Measurements from ENCODE around the gene LRBA. TPM values are rescaled to one million over a fixed set of nuclear protein-coding genes. Genes with fewer than 3 reads are reported as not detected.

LRBA gene
- total and polyA plus RNA-seq, 4 donors: 11.8 to 149 (median 34.2) TPM

GRCh38 chr4:150224896-150225591, 790.0 kb downstream of the LRBA start:
- Histone ChIP-seq H3K36me3 (ENCODE audit: control insufficient read depth in 4 of 4, insufficient read depth in 4 of 4, low read length in 4 of 4) (peaks cover 0 to 1% (median 0%) of the 10 kb centered on the region in 4 donors), H3K4me1 (ENCODE audit: control insufficient read depth in 5 of 5, insufficient read depth in 5 of 5, low read length in 5 of 5) (peaks cover 0 to 10% (median 6%) of the 10 kb centered on the region in 5 donors), H3K27ac (ENCODE audit: low read depth in 1 of 2, low read length in 1 of 2) (no peak overlapping the region), H3K9ac (ENCODE audit: insufficient read depth in 1 of 2, low read length in 2 of 2) (no peak overlapping the region), H3K9me3 (ENCODE audit: control insufficient read depth in 4 of 4, insufficient read depth in 3 of 4, low read length in 3 of 4) (no peaks in the 10 kb centered on the region), H3K27me3 (ENCODE audit: control insufficient read depth in 3 of 3, insufficient read depth in 3 of 3, low read length in 2 of 3) (no peaks in the 10 kb centered on the region), H3K4me3 (no peak overlapping the region)
- no peak for TF ChIP-seq CTCF (IDR thresholded peaks at IDR 0.05; ENCODE audit: control extremely low read depth, extremely low read depth)
- 75 to 90% methylated on average over 6 of the region's 6 CpGs for WGBS, 2 donors
- DNase-seq: no peak
- ATAC-seq (ENCODE audit: insufficient read depth, low FRiP score): no peak

GRCh38 chr4:150219841-150220240, 795.2 kb downstream of the LRBA start:
- H3K4me1 ChIP-seq (ENCODE audit: control insufficient read depth in 5 of 5, insufficient read depth in 5 of 5, low read length in 5 of 5): peaks cover 0 to 10% (median under 1%) of the 10 kb centered on the region in 5 donors
- no peaks in the 10 kb centered on the region for H3K27me3 ChIP-seq (ENCODE audit: control insufficient read depth in 3 of 3, insufficient read depth in 3 of 3, low read length in 2 of 3)
- H3K27ac ChIP-seq (ENCODE audit: low read depth in 1 of 2, low read length in 1 of 2): no peak overlapping the region
- H3K9ac ChIP-seq (ENCODE audit: insufficient read depth in 1 of 2, low read length in 2 of 2): no peak overlapping the region
- no peak for DNase-seq
- TF ChIP-seq CTCF (IDR thresholded peaks at IDR 0.05; ENCODE audit: control extremely low read depth, extremely low read depth): no peak
- no peaks in the 10 kb centered on the region for H3K9me3 ChIP-seq (ENCODE audit: control insufficient read depth in 4 of 4, insufficient read depth in 3 of 4, low read length in 3 of 4)
- 70 to 86% methylated on average over 4 of the region's 4 CpGs for WGBS, 2 donors
- H3K36me3 ChIP-seq (ENCODE audit: control insufficient read depth in 4 of 4, insufficient read depth in 4 of 4, low read length in 4 of 4): no peaks in the 10 kb centered on the region
- H3K4me3 ChIP-seq: no peak overlapping the region
- ATAC-seq (ENCODE audit: insufficient read depth, low FRiP score): no peak

GRCh38 chr4:150218447-150218846, 796.6 kb downstream of the LRBA start:
- H3K4me1 ChIP-seq (ENCODE audit: control insufficient read depth in 5 of 5, insufficient read depth in 5 of 5, low read length in 5 of 5): peaks cover 0 to 8% (median 0%) of the 10 kb centered on the region in 5 donors
- H3K9ac ChIP-seq (ENCODE audit: insufficient read depth in 1 of 2, low read length in 2 of 2): no peak overlapping the region
- no peak overlapping the region for H3K27ac ChIP-seq (ENCODE audit: low read depth in 1 of 2, low read length in 1 of 2)
- no peak for ATAC-seq (ENCODE audit: insufficient read depth, low FRiP score)
- H3K27me3 ChIP-seq (ENCODE audit: control insufficient read depth in 3 of 3, insufficient read depth in 3 of 3, low read length in 2 of 3): no peaks in the 10 kb centered on the region
- 96 to 97% methylated on average over 2 of the region's 2 CpGs for WGBS, 2 donors
- H3K9me3 ChIP-seq (ENCODE audit: control insufficient read depth in 4 of 4, insufficient read depth in 3 of 4, low read length in 3 of 4): no peaks in the 10 kb centered on the region
- TF ChIP-seq CTCF (IDR thresholded peaks at IDR 0.05; ENCODE audit: control extremely low read depth, extremely low read depth): no peak
- H3K4me3 ChIP-seq: no peak overlapping the region
- DNase-seq: no peak
- H3K36me3 ChIP-seq (ENCODE audit: control insufficient read depth in 4 of 4, insufficient read depth in 4 of 4, low read length in 4 of 4): no peaks in the 10 kb centered on the region
